HEK293 (cell line): ENCODE data around the gene DEDD2.
A peak's percentile ranks its signal among the peaks of the same experiment; 100 is the strongest.

Experiments used
- CTCF ChIA-PET: fragments of 350-600 bp; formaldehyde crosslinking; extraction: SDS; loops from one replicate; lab custom pipeline; 2021; ENCODE audit warnings: antibody characterized with exemption; lab: Yijun Ruan, JAX
- POLR2A ChIA-PET: fragments of 300-600 bp; formaldehyde crosslinking; extraction: SDS; loops from one replicate; lab custom pipeline; 2020; ENCODE audit warnings: antibody characterized with exemption, inconsistent platforms; lab: Yijun Ruan, JAX
- H3K27ac ChIP-seq: fragments of 200-500 bp; sonication (Bioruptor generic); 2 replicates; pipeline ENCODE4 v1.5.1; 2014; ENCODE audit warnings: low read depth, low read length, control low read depth, inconsistent platforms; ENCODE audit errors: extremely low read depth
- H3K36me3 ChIP-seq, 2 experiments: fragments of 200-500 bp in 1 of 2; sonication (Bioruptor generic) in 1 of 2; 1 replicate in 1 of 2; 2 replicates in 1 of 2; pipeline ENCODE4 v1.5.1; 2014 to 2017; ENCODE audit warnings: inconsistent platforms in 2 of 2, low read length in 2 of 2; ENCODE audit not compliant: control insufficient read depth in 2 of 2, insufficient read depth in 1 of 2
- H3K4me1 ChIP-seq: fragments of 200-500 bp; sonication (Bioruptor generic); 2 replicates; pipeline ENCODE4 v1.5.1; 2014; ENCODE audit warnings: mild to moderate bottlenecking, low read length, inconsistent platforms; ENCODE audit not compliant: control insufficient read depth, insufficient read depth
- H3K4me3 ChIP-seq: 2 replicates; pipeline ENCODE4 v1.5.1; 2011; ENCODE audit warnings: low read depth, mild to moderate bottlenecking, control low read depth, low read length, moderate library complexity
- H3K9me3 ChIP-seq: fragments of 200-500 bp; sonication (Bioruptor generic); 2 replicates; pipeline ENCODE4 v1.5.1; 2014; ENCODE audit warnings: low read depth, low read length, inconsistent platforms; ENCODE audit not compliant: control insufficient read depth, insufficient read depth
- KLF16 ChIP-seq: fragments of 450-650 bp; formaldehyde crosslinking; IDR thresholded peaks from 2 replicates; pipeline ENCODE4 v1.5.1; 2017; ENCODE audit warnings: missing biosample characterization, missing genetic modification characterization
- YY1 ChIP-seq: fragments of 450-650 bp; formaldehyde crosslinking; IDR thresholded peaks from 2 replicates; pipeline ENCODE4 v1.5.1; 2018; ENCODE audit warnings: missing biosample characterization, missing genetic modification characterization
- ZBTB48 ChIP-seq: fragments of 450-650 bp; formaldehyde crosslinking; IDR thresholded peaks from 2 replicates; pipeline ENCODE4 v1.5.1; 2016; ENCODE audit warnings: missing biosample characterization, missing genetic modification characterization
- ZNF132 ChIP-seq: fragments of 450-650 bp; formaldehyde crosslinking; IDR thresholded peaks from 2 replicates; pipeline ENCODE4 v1.5.1; 2017; ENCODE audit warnings: missing biosample characterization, missing genetic modification characterization, borderline replicate concordance
- ZNF335 ChIP-seq: fragments of 450-650 bp; formaldehyde crosslinking; conservative IDR thresholded peaks from 2 replicates; pipeline ENCODE4 v1.5.1; 2016; ENCODE audit warnings: missing biosample characterization, missing genetic modification characterization
- ZNF37A ChIP-seq: fragments of 450-650 bp; IDR thresholded peaks from 2 replicates; pipeline ENCODE4 v1.5.1; 2018; ENCODE audit warnings: missing biosample characterization, missing genetic modification characterization
- ZNF510 ChIP-seq: fragments of 450-650 bp; formaldehyde crosslinking; IDR thresholded peaks from 2 replicates; pipeline ENCODE4 v1.5.1; 2018; ENCODE audit warnings: mild to moderate bottlenecking, missing genetic modification characterization, missing biosample characterization; ENCODE audit not compliant: insufficient replicate concordance
- ZNF544 ChIP-seq: fragments of 450-650 bp; formaldehyde crosslinking; IDR thresholded peaks from 2 replicates; pipeline ENCODE4 v1.5.0; 2017; ENCODE audit warnings: missing biosample characterization, missing genetic modification characterization
- ZNF600 ChIP-seq: fragments of 450-650 bp; formaldehyde crosslinking; IDR thresholded peaks from 2 replicates; pipeline ENCODE4 v1.5.1; 2016; ENCODE audit warnings: missing biosample characterization, missing genetic modification characterization
- ZNF660 ChIP-seq: fragments of 450-650 bp; IDR thresholded peaks from 2 replicates; pipeline ENCODE4 v1.5.1; 2018; ENCODE audit warnings: missing biosample characterization, mild to moderate bottlenecking, missing genetic modification characterization
- ZNF701 ChIP-seq: fragments of 450-650 bp; formaldehyde crosslinking; IDR thresholded peaks from 2 replicates; pipeline ENCODE4 v1.5.1; 2016; ENCODE audit warnings: missing biosample characterization, missing genetic modification characterization
- ZNF76 ChIP-seq: fragments of 450-650 bp; formaldehyde crosslinking; IDR thresholded peaks from 2 replicates; pipeline ENCODE4; 2016; ENCODE audit warnings: low read depth, missing biosample characterization, missing genetic modification characterization, borderline replicate concordance
- TF ChIP-seq, protein P1 (sequence below): fragments of 450-650 bp; formaldehyde crosslinking; IDR thresholded peaks from 2 replicates; pipeline ENCODE4 v1.5.1; 2016; ENCODE audit warnings: missing biosample characterization, missing genetic modification characterization
- TF ChIP-seq, protein P2 (sequence below): fragments of 450-650 bp; formaldehyde crosslinking; IDR thresholded peaks from 2 replicates; pipeline ENCODE4 v1.5.1; 2017; ENCODE audit warnings: missing biosample characterization, missing genetic modification characterization
- TF ChIP-seq, protein P3 (sequence below): fragments of 450-650 bp; formaldehyde crosslinking; IDR thresholded peaks from 2 replicates; pipeline ENCODE4 v1.5.1; 2016; ENCODE audit warnings: missing biosample characterization, missing genetic modification characterization
- TF ChIP-seq, protein P4 (sequence below): fragments of 450-650 bp; formaldehyde crosslinking; IDR thresholded peaks from 2 replicates; pipeline ENCODE4 v1.5.1; 2016; ENCODE audit warnings: missing biosample characterization, missing genetic modification characterization, low read depth

The DEDD2 gene

DNA sequence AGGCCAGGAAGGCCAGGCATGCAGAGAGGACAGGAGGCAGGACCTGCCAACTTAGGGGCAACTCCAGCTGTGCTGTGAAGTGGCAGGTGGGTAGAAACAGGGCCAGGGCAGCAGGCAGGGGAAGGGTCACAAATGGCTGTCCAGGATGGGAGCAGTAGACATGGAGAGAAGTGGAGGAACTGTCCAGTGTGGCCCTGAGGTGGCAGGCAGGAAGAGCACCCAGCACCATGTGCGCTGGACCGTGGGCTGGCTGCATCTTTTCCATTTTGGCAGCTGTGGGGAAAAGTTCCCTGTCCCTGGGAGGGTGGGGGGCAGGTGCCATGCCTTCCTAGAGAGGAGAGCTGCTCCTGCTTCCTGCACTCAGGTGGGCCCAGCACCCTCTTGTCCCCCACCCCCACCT, 13.8 kb downstream of the DEDD2 start:
- Histone ChIP-seq H3K27ac (no peak overlapping the region), H3K9me3 (no peaks in the 10 kb centered on the region), H3K4me3 (no peak overlapping the region), H3K36me3 (peaks cover 81 to 98% of the 10 kb centered on the region in 2 experiments), H3K4me1 (no peaks in the 10 kb centered on the region)
- TF ChIP-seq YY1 (no peak), ZNF544 (no peak)
- TF ChIP-seq, protein P1, sequence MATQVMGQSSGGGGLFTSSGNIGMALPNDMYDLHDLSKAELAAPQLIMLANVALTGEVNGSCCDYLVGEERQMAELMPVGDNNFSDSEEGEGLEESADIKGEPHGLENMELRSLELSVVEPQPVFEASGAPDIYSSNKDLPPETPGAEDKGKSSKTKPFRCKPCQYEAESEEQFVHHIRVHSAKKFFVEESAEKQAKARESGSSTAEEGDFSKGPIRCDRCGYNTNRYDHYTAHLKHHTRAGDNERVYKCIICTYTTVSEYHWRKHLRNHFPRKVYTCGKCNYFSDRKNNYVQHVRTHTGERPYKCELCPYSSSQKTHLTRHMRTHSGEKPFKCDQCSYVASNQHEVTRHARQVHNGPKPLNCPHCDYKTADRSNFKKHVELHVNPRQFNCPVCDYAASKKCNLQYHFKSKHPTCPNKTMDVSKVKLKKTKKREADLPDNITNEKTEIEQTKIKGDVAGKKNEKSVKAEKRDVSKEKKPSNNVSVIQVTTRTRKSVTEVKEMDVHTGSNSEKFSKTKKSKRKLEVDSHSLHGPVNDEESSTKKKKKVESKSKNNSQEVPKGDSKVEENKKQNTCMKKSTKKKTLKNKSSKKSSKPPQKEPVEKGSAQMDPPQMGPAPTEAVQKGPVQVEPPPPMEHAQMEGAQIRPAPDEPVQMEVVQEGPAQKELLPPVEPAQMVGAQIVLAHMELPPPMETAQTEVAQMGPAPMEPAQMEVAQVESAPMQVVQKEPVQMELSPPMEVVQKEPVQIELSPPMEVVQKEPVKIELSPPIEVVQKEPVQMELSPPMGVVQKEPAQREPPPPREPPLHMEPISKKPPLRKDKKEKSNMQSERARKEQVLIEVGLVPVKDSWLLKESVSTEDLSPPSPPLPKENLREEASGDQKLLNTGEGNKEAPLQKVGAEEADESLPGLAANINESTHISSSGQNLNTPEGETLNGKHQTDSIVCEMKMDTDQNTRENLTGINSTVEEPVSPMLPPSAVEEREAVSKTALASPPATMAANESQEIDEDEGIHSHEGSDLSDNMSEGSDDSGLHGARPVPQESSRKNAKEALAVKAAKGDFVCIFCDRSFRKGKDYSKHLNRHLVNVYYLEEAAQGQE (tag by site-specific recombination), result peak; percentile 97
- CTCF ChIA-PET, result interaction anchor here (0.6 kb wide), 1 partner anchor 430 kb away, joined by 3 read pairs; no protein-coding TSS in a partner anchor
- POLR2A ChIA-PET, result no interaction called here

DNA sequence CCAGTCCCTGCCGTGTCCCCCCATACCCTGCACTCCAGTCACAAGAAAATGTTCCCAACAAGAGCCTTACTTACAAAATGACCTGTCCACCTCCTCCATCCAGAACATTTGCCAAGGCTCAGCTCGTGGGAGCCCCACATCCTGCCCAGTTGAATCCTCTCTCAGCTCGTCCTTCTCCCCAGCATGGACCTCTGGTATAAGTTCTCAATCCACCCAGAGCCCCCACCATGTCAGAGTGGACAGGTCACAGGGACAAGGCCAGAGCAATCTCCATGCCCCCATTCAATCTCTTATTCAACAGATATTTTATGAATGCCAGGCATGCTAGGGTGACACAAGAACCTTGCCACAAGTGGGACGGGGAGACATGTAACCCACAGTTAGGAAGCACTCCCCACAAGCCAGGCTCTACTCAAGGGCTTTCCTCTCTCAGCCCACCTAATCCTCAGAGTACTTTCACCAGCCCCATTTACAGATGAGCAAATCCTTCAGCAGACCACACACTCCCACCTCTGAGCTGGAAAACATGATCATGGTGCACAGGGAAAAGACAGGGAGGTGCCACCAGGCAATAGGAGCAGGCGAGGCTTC, 15.1 kb downstream of the DEDD2 start:
- no peak overlapping the region for H3K4me3 ChIP-seq
- TF ChIP-seq ZNF510 (tag by site-specific recombination), result no peak
- no peak for TF ChIP-seq ZNF37A (tag by site-specific recombination)
- no peak for TF ChIP-seq ZNF132 (tag by site-specific recombination)
- TF ChIP-seq ZBTB48 (tag by site-specific recombination), result no peak
- TF ChIP-seq ZNF660, result no peak
- TF ChIP-seq ZNF335 (tag by site-specific recombination), result no peak
- TF ChIP-seq, protein P2, sequence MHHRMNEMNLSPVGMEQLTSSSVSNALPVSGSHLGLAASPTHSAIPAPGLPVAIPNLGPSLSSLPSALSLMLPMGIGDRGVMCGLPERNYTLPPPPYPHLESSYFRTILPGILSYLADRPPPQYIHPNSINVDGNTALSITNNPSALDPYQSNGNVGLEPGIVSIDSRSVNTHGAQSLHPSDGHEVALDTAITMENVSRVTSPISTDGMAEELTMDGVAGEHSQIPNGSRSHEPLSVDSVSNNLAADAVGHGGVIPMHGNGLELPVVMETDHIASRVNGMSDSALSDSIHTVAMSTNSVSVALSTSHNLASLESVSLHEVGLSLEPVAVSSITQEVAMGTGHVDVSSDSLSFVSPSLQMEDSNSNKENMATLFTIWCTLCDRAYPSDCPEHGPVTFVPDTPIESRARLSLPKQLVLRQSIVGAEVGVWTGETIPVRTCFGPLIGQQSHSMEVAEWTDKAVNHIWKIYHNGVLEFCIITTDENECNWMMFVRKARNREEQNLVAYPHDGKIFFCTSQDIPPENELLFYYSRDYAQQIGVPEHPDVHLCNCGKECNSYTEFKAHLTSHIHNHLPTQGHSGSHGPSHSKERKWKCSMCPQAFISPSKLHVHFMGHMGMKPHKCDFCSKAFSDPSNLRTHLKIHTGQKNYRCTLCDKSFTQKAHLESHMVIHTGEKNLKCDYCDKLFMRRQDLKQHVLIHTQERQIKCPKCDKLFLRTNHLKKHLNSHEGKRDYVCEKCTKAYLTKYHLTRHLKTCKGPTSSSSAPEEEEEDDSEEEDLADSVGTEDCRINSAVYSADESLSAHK, result no peak
- no peak for TF ChIP-seq ZNF76
- TF ChIP-seq, protein P3, sequence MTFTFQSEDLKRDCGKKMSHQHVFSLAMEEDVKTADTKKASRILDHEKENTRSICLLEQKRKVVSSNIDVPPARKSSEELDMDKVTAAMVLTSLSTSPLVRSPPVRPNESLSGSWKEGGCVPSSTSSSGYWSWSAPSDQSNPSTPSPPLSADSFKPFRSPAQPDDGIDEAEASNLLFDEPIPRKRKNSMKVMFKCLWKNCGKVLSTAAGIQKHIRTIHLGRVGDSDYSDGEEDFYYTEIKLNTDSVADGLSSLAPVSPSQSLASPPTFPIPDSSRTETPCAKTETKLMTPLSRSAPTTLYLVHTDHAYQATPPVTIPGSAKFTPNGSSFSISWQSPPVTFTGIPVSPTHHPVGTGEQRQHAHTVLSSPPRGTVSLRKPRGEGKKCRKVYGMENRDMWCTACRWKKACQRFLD (tag by site-specific recombination), result no peak
- TF ChIP-seq KLF16, result no peak
- TF ChIP-seq ZNF701, result no peak
- TF ChIP-seq, protein P4, sequence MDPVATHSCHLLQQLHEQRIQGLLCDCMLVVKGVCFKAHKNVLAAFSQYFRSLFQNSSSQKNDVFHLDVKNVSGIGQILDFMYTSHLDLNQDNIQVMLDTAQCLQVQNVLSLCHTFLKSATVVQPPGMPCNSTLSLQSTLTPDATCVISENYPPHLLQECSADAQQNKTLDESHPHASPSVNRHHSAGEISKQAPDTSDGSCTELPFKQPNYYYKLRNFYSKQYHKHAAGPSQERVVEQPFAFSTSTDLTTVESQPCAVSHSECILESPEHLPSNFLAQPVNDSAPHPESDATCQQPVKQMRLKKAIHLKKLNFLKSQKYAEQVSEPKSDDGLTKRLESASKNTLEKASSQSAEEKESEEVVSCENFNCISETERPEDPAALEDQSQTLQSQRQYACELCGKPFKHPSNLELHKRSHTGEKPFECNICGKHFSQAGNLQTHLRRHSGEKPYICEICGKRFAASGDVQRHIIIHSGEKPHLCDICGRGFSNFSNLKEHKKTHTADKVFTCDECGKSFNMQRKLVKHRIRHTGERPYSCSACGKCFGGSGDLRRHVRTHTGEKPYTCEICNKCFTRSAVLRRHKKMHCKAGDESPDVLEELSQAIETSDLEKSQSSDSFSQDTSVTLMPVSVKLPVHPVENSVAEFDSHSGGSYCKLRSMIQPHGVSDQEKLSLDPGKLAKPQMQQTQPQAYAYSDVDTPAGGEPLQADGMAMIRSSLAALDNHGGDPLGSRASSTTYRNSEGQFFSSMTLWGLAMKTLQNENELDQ (tag by site-specific recombination), result no peak
- TF ChIP-seq ZNF600, result no peak
- CTCF ChIA-PET, result interaction anchor here (1.1 to 1.3 kb wide), 2 partner anchors 18 to 94 kb away, joined by 3 to 4 read pairs; no protein-coding TSS in a partner anchor

More for the DNA sequence above, 15.1 kb downstream of the DEDD2 start:
- POLR2A ChIA-PET, result interaction anchor here (0.5 to 1.2 kb wide), 2 partner anchors 15 to 195 kb away, joined by 3 to 5 read pairs; no protein-coding TSS in a partner anchor
- Histone ChIP-seq H3K27ac (peak overlapping the region; percentile 2; the same call in 1 of the 2 replicates), H3K4me1 (no peaks in the 10 kb centered on the region), H3K9me3 (no peaks in the 10 kb centered on the region), H3K36me3 (peaks cover 76 to 94% of the 10 kb centered on the region in 2 experiments)
